SK-N-MC (cell line): ENCODE data around the gene HES6.

ENCODE experiments used
- EZH2 ChIP-seq: fragments of 200-600 bp; sonication (generic); IDR thresholded peaks from one replicate; pipeline ENCODE4 v1.6.1; 2017; ENCODE audit warnings: antibody characterized with exemption
- FOXP2 ChIP-seq: optimal IDR thresholded peaks from 2 replicates; pipeline ENCODE3; 2011; ENCODE audit warnings: mild to moderate bottlenecking, moderate library complexity; ENCODE audit not compliant: insufficient read depth; ENCODE audit errors: extremely low read length, control extremely low read depth
- POLR2AphosphoS5 ChIP-seq: IDR thresholded peaks from 2 replicates; pipeline ENCODE4 v1.6.1; 2012; ENCODE audit warnings: mild to moderate bottlenecking, low read depth, low read length, borderline replicate concordance

GRCh38 chr2:238278626-238279323 is 38.9 kb upstream of the HES6 start:
- no peak for TF ChIP-seq EZH2
- TF ChIP-seq POLR2AphosphoS5 = no peak
- no peak for TF ChIP-seq FOXP2
